GM18909 (cell line): Measurements from ENCODE around the gene ABCC4.

Source experiments
- ATAC-seq: cut with Tn5 transposase; IDR thresholded peaks from one replicate; pipeline ENCODE4 v1.9.1; 2021; ENCODE audit warnings: mild to moderate bottlenecking; ENCODE audit not compliant: unreplicated experiment, poor library complexity

ABCC4 gene

GRCh38 chr13:95301183-95301967, at the start of gene ABCC4:
Gene ABCC4, minus strand, starts transcription at chr13:95301451. Its CDS starts 137 bp downstream, at chr13:95301314.
- ATAC-seq, result peak; percentile 86

- no peak for ATAC-seq
These were observed 48.0 kb upstream of the ABCC4 start for GRCh38 chr13:95349267-95349666.

- ATAC-seq, result no peak
These were observed 42.7 kb upstream of the ABCC4 start for GRCh38 chr13:95343944-95344343.

- no peak for ATAC-seq
These were observed 40.2 kb upstream of the ABCC4 start for GRCh38 chr13:95341441-95341840.

GRCh38 chr13:95338905-95339304, 37.7 kb upstream of the ABCC4 start:
- no peak for ATAC-seq

GRCh38 chr13:95337597-95337996, 36.3 kb upstream of the ABCC4 start:
- no peak for ATAC-seq

- ATAC-seq, result no peak
These were observed 34.4 kb upstream of the ABCC4 start for GRCh38 chr13:95335667-95336066.

- no peak for ATAC-seq
These were observed 27.1 kb upstream of the ABCC4 start for GRCh38 chr13:95328386-95328785.

GRCh38 chr13:95327190-95327589, 25.9 kb upstream of the ABCC4 start:
- ATAC-seq, result no peak

- no peak for ATAC-seq
These were observed 25.4 kb upstream of the ABCC4 start for GRCh38 chr13:95326695-95327094.

GRCh38 chr13:95325485-95325884, 24.2 kb upstream of the ABCC4 start:
- ATAC-seq, result no peak

GRCh38 chr13:95323930-95324662, 22.8 kb upstream of the ABCC4 start:
- no peak for ATAC-seq

GRCh38 chr13:95319551-95320274, 18.5 kb upstream of the ABCC4 start:
- no peak for ATAC-seq

- ATAC-seq, result no peak
These were observed 16.1 kb upstream of the ABCC4 start for GRCh38 chr13:95317039-95317989.

GRCh38 chr13:95315752-95316151, 14.5 kb upstream of the ABCC4 start:
- ATAC-seq, result no peak

GRCh38 chr13:95307507-95307906, 6.3 kb upstream of the ABCC4 start:
- ATAC-seq, result no peak

GRCh38 chr13:95304453-95304852, 3.2 kb upstream of the ABCC4 start:
- no peak for ATAC-seq

GRCh38 chr13:95301968-95302393, 730 bp upstream of the ABCC4 start:
- ATAC-seq, result no peak

- ATAC-seq, result peak; percentile 59
These were observed 547 bp downstream of the ABCC4 start for GRCh38 chr13:95300625-95301182.
